ENCODE results near the gene ATXN7L3. TPM values are rescaled to one million over a fixed set of nuclear protein-coding genes. Genes with fewer than 3 reads are reported as not detected.

The ATXN7L3 gene
- total and polyA plus RNA-seq, 2 donors (not counting 3 experiments of a cell fraction or from before 2014, with no cell fraction given): 61.3 to 82.5 TPM

- DNase-seq (ENCODE audit: low read depth, low spot score): no peak
- Histone ChIP-seq H3K9me1 (replicated peaks; ENCODE audit: control insufficient read depth, extremely low read depth, insufficient read depth, low read length) (no peaks in the 10 kb centered on the region), H3K79me2 (ENCODE audit: control insufficient read depth, insufficient read depth, low read length) (peaks cover 15% of the 10 kb centered on the region), H2AFZ (ENCODE audit: low read depth, low read length) (no peak overlapping the region), H3K27ac (ENCODE audit: insufficient read depth, low read depth, low read length) (no peak overlapping the region), H3K4me1 (ENCODE audit: control insufficient read depth, extremely low read depth, insufficient read depth, low read length) (peaks cover 7% of the 10 kb centered on the region), H3K27me3 (ENCODE audit: control insufficient read depth in 2 of 2, insufficient read depth in 2 of 2, low read length in 2 of 2) (no peaks in the 10 kb centered on the region), H3K9ac (replicated peaks; ENCODE audit: extremely low read depth, insufficient read depth, low read length) (no peak overlapping the region), H3K4me2 (ENCODE audit: insufficient read depth, low read length) (no peak overlapping the region), H3K4me3 (replicated peaks in 1 of 3; ENCODE audit: insufficient read depth in 1 of 3, low read depth in 1 of 3, low read length in 3 of 3) (no peak overlapping the region), H3K36me3 (ENCODE audit: control insufficient read depth in 2 of 2, extremely low read depth in 1 of 2, insufficient read depth in 2 of 2, low read length in 2 of 2) (peaks cover 11 to 42% of the 10 kb centered on the region in 2 experiments), H4K20me1 (replicated peaks; ENCODE audit: control insufficient read depth, extremely low read depth, insufficient read depth, low read length) (no peaks in the 10 kb centered on the region), H3K9me3 (replicated peaks; ENCODE audit: control insufficient read depth, insufficient read depth, low read length) (no peaks in the 10 kb centered on the region)
- BruUV-seq (replicated peaks): no TSS peak
- TF ChIP-seq FOS (IDR thresholded peaks at IDR 0.05; ENCODE audit: borderline replicate concordance, insufficient read depth, low read length): no peak
- TF ChIP-seq POLR2A (IDR thresholded peaks at IDR 0.05; ENCODE audit: low read depth, low read length): peak; percentile 15
- dilution Hi-C loops (cut with MboI; ENCODE audit: extremely low pct_ligation_motif_present, low sequenced_read_pairs) (no loop called here), intact Hi-C loops (cut with micrococcal nuclease) (no loop called here)
- FAIRE-seq: no peak
- ChIA-PET CTCF (interaction anchor here (1.0 kb wide), 1 partner anchor 12 kb away, joined by 3 read pairs; no protein-coding TSS in a partner anchor), POLR2A (no interaction called here)
These were observed 7.7 kb downstream of the ATXN7L3 start for GRCh38 chr17:44191941-44192496.

DNA sequence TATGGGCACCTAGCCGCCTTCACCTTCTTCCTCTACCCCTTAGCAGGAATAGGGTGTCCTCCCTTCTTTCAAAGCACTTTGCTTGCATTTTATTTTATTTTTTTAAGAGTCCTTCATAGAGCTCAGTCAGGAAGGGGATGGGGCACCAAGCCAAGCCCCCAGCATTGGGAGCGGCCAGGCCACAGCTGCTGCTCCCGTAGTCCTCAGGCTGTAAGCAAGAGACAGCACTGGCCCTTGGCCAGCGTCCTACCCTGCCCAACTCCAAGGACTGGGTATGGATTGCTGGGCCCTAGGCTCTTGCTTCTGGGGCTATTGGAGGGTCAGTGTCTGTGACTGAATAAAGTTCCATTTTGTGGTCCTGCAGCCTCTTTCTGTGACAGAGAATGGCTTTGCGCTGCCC, 8.3 kb downstream of the ATXN7L3 start:
- ChIA-PET POLR2A (no interaction called here), CTCF (no interaction called here)
- dilution Hi-C loops (cut with MboI; ENCODE audit: extremely low pct_ligation_motif_present, low sequenced_read_pairs): no loop called here
- Histone ChIP-seq H3K4me1 (ENCODE audit: control insufficient read depth, extremely low read depth, insufficient read depth, low read length) (peaks cover 7% of the 10 kb centered on the region), H3K9me1 (replicated peaks; ENCODE audit: control insufficient read depth, extremely low read depth, insufficient read depth, low read length) (no peaks in the 10 kb centered on the region), H3K4me2 (ENCODE audit: insufficient read depth, low read length) (no peak overlapping the region), H2AFZ (ENCODE audit: low read depth, low read length) (no peak overlapping the region), H3K9ac (replicated peaks; ENCODE audit: extremely low read depth, insufficient read depth, low read length) (no peak overlapping the region), H3K9me3 (replicated peaks; ENCODE audit: control insufficient read depth, insufficient read depth, low read length) (no peaks in the 10 kb centered on the region), H3K27ac (ENCODE audit: insufficient read depth, low read depth, low read length) (no peak overlapping the region), H3K79me2 (ENCODE audit: control insufficient read depth, insufficient read depth, low read length) (peaks cover 12% of the 10 kb centered on the region), H3K36me3 (ENCODE audit: control insufficient read depth in 2 of 2, extremely low read depth in 1 of 2, insufficient read depth in 2 of 2, low read length in 2 of 2) (peaks cover 11 to 40% of the 10 kb centered on the region in 2 experiments), H3K27me3 (ENCODE audit: control insufficient read depth in 2 of 2, insufficient read depth in 2 of 2, low read length in 2 of 2) (no peaks in the 10 kb centered on the region), H3K4me3 (replicated peaks in 1 of 3; ENCODE audit: insufficient read depth in 1 of 3, low read depth in 1 of 3, low read length in 3 of 3) (no peak overlapping the region), H4K20me1 (replicated peaks; ENCODE audit: control insufficient read depth, extremely low read depth, insufficient read depth, low read length) (no peaks in the 10 kb centered on the region)
- no peak for DNase-seq (ENCODE audit: low read depth, low spot score)
- BruUV-seq (replicated peaks): no TSS peak
- no peak for FAIRE-seq
- intact Hi-C loops (cut with micrococcal nuclease): no loop called here
- TF ChIP-seq JUN (IDR thresholded peaks at IDR 0.05; ENCODE audit: borderline replicate concordance, insufficient read depth, insufficient read length, low read depth): no peak
- TF ChIP-seq FOS (IDR thresholded peaks at IDR 0.05; ENCODE audit: borderline replicate concordance, insufficient read depth, low read length): no peak
- no peak for TF ChIP-seq POLR2AphosphoS5 (IDR thresholded peaks at IDR 0.05; ENCODE audit: insufficient read depth, low read depth, low read length)
- TF ChIP-seq, protein P1, sequence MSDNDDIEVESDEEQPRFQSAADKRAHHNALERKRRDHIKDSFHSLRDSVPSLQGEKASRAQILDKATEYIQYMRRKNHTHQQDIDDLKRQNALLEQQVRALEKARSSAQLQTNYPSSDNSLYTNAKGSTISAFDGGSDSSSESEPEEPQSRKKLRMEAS (IDR thresholded peaks at IDR 0.05; ENCODE audit: insufficient read depth, insufficient read length): no peak
- TF ChIP-seq EZH2 (IDR thresholded peaks at IDR 0.05; ENCODE audit: borderline replicate concordance, low read depth, low read length, severe bottlenecking): no peak
- no peak for TF ChIP-seq POLR2A (IDR thresholded peaks at IDR 0.05; ENCODE audit: low read depth, low read length)
- no peak for TF ChIP-seq GATA2 (IDR thresholded peaks at IDR 0.05; ENCODE audit: insufficient read depth, insufficient read length, low read depth, low read length)
- TF ChIP-seq CTCF (IDR thresholded peaks at IDR 0.05; ENCODE audit: extremely low read depth in 1 of 2, insufficient read depth in 1 of 2, low read depth in 1 of 2, low read length in 2 of 2): no peak
- no peak for TF ChIP-seq MYC (IDR thresholded peaks at IDR 0.05; ENCODE audit: low read depth, low read length)

Data from endothelial cell of umbilical vein (primary cell).